Stomach (tissue), 9 donors: ENCODE measurements around the gene PDCD7. TPM values are rescaled to one million over a fixed set of nuclear protein-coding genes. Genes with fewer than 3 reads are reported as not detected.

ENCODE experiments used
- DNase-seq, 2 donors: peaks; one replicate each; pipeline versions ENCODE4 v3.0.0 to v3.0.0-alpha.2; 2013 to 2019
- H3K27ac ChIP-seq, 5 donors: fragments of 200-600 bp in 4 of 5; sonication (generic) in 4 of 5; one replicate each; pipeline ENCODE4 v1.5.1; 2013 to 2019; ENCODE audit warnings: mild to moderate bottlenecking in 1 of 5, moderate library complexity in 1 of 5
- H3K27me3 ChIP-seq, 3 donors: fragments of 200-600 bp; sonication (generic); one replicate each; pipeline ENCODE4 v1.5.1; 2017 to 2019; ENCODE audit warnings: mixed run types in 1 of 3
- H3K36me3 ChIP-seq, 4 donors: fragments of 200-600 bp; sonication (generic); 1 replicate in 3 of 4; 2 replicates in 1 of 4; pipeline ENCODE4 v1.5.1; 2016 to 2019
- H3K4me1 ChIP-seq, 4 donors: fragments of 200-600 bp; sonication (generic); one replicate each; pipeline ENCODE4 v1.5.1; 2016 to 2019
- H3K4me3 ChIP-seq, 4 donors: fragments of 200-600 bp; sonication (generic) in 3 of 4; one replicate each; pipeline ENCODE4 v1.5.1; 2016 to 2019; ENCODE audit warnings: mild to moderate bottlenecking in 1 of 4
- H3K9me3 ChIP-seq, 4 donors: fragments of 200-600 bp; sonication (generic); one replicate each; pipeline ENCODE4 v1.5.1; 2016 to 2019
- EP300 ChIP-seq: sonication (generic); formaldehyde crosslinking; IDR thresholded peaks from one replicate; pipeline ENCODE4 v1.6.1; 2017; ENCODE audit warnings: antibody characterized with exemption
- POLR2A ChIP-seq, 4 donors: fragments of 450-650 bp; IDR thresholded peaks; one replicate each; pipeline ENCODE4 v1.6.1; 2016; ENCODE audit warnings: antibody characterized with exemption in 4 of 4, control low read depth in 2 of 4, mild to moderate bottlenecking in 1 of 4, moderate library complexity in 1 of 4
- POLR2AphosphoS5 ChIP-seq, 3 donors: sonication (generic); formaldehyde crosslinking; IDR thresholded peaks; one replicate each; pipeline ENCODE4 v1.6.1; 2016; ENCODE audit warnings: antibody characterized with exemption in 3 of 3
- WGBS, 5 donors: extraction: QIAGEN DNeasy Blood & Tissue Kit in 3 of 5; methylation state at CpG; one replicate each; pipeline versions ENCODE4 v1.1.5 to v1.1.7; 2013 to 2018; 5-methylcytosine and 5-hydroxymethylcytosine counted together
- intact Hi-C: fragments of 100-400 bp; cut with DNase I; formaldehyde crosslinking; loops from one replicate; pipeline ENCODE4 v1.15.1; 2023; ENCODE audit warnings: low total_unique reads
- polyA plus RNA-seq, 3 donors: library from polyadenylated mRNA; stranded (reverse); fragments of 200-250 nt; gene quantifications; one replicate each; pipeline ENCODE4 v1.2.3, GENCODE V29; 2013
- total RNA-seq, 5 donors: library from RNA; depleted of rRNA; stranded (reverse); fragments of >200 nt; gene quantifications; one replicate each; pipeline versions ENCODE4 v1.1.0 to v1.2.3, GENCODE V29; 2014 to 2016
- TF ChIP-seq, protein P1 (sequence below), 7 experiments: fragments of 450-650 bp in 4 of 7; fragments of 200-600 bp in 3 of 7; sonication (generic) in 3 of 7; IDR thresholded peaks; one replicate each; pipeline ENCODE4 v1.5.1; 2016 to 2019; ENCODE audit warnings: antibody characterized with exemption in 7 of 7, control low read depth in 2 of 7, mild to moderate bottlenecking in 1 of 7
- donor health status: healthy with polysubstance abuse.
- donor health status: Bipolar disorder and iron deficiency.
- donor health status: healthy.

The PDCD7 gene
- total and polyA plus RNA-seq, 8 donors: 10.7 to 127 (median 17.0) TPM

DNA sequence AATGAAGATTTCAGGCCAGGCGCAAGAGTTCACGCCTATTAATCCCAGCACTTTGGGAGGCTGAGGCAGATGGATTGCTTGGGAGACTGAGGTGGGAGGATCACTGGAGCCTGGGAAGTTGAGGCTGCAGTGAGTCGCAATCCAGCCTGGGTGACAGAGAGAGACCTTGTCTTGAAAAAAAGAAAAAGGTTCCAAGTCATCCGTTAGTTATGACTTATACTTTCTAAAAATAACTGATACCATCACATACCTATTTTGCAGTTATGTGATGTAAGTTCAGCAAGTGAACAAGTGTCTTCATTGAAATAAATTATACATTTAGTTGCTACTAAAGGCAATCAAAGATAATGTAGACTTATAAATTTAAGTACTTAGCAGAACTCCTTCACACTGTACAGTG lies 29.4 kb upstream of the PDCD7 start:
- 81 to 88% (median 86%) methylated on average over 4 of the region's 4 CpGs for WGBS, 5 donors
- no peak overlapping the region for H3K27ac ChIP-seq
- no peaks in the 10 kb centered on the region for H3K9me3 ChIP-seq
- H3K27me3 ChIP-seq: no peaks in the 10 kb centered on the region
- TF ChIP-seq, protein P1, sequence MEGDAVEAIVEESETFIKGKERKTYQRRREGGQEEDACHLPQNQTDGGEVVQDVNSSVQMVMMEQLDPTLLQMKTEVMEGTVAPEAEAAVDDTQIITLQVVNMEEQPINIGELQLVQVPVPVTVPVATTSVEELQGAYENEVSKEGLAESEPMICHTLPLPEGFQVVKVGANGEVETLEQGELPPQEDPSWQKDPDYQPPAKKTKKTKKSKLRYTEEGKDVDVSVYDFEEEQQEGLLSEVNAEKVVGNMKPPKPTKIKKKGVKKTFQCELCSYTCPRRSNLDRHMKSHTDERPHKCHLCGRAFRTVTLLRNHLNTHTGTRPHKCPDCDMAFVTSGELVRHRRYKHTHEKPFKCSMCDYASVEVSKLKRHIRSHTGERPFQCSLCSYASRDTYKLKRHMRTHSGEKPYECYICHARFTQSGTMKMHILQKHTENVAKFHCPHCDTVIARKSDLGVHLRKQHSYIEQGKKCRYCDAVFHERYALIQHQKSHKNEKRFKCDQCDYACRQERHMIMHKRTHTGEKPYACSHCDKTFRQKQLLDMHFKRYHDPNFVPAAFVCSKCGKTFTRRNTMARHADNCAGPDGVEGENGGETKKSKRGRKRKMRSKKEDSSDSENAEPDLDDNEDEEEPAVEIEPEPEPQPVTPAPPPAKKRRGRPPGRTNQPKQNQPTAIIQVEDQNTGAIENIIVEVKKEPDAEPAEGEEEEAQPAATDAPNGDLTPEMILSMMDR (IDR thresholded peaks at IDR 0.05): no peak
- TF ChIP-seq POLR2AphosphoS5 (IDR thresholded peaks at IDR 0.05) (no peak), EP300 (no peak), POLR2A (IDR thresholded peaks at IDR 0.05) (no peak)
- H3K4me3 ChIP-seq: no peak overlapping the region
- intact Hi-C loops: no loop called here
- DNase-seq: no peak
- H3K4me1 ChIP-seq: peaks cover 0 to 28% (median 2%) of the 10 kb centered on the region in 4 donors
- H3K36me3 ChIP-seq: peaks cover 15 to 84% (median 71%) of the 10 kb centered on the region in 4 donors

GRCh38 chr15:65156692-65157091 lies 23.1 kb upstream of the PDCD7 start:
- DNase-seq: no peak
- Histone ChIP-seq H3K36me3 (peaks cover 59 to 96% (median 84%) of the 10 kb centered on the region in 4 donors), H3K27ac (no peak overlapping the region), H3K9me3 (no peaks in the 10 kb centered on the region), H3K27me3 (no peaks in the 10 kb centered on the region), H3K4me3 (no peak overlapping the region), H3K4me1 (no peaks in the 10 kb centered on the region)
- TF ChIP-seq, protein P1 (IDR thresholded peaks at IDR 0.05): no peak
- TF ChIP-seq POLR2A (IDR thresholded peaks at IDR 0.05): no peak
- no peak for TF ChIP-seq POLR2AphosphoS5 (IDR thresholded peaks at IDR 0.05)
- TF ChIP-seq EP300: no peak
- intact Hi-C loops: no loop called here
- WGBS, 5 donors: 65 to 77% (median 69%) methylated on average over 5 of the region's 5 CpGs

GRCh38 chr15:65154720-65155119 lies 21.1 kb upstream of the PDCD7 start:
- Histone ChIP-seq H3K27me3 (no peaks in the 10 kb centered on the region), H3K27ac (no peak overlapping the region), H3K4me1 (no peaks in the 10 kb centered on the region), H3K36me3 (peaks cover 60 to 100% (median 94%) of the 10 kb centered on the region in 4 donors), H3K9me3 (no peaks in the 10 kb centered on the region), H3K4me3 (no peak overlapping the region)
- WGBS, 5 donors: 75 to 86% (median 81%) methylated on average over 6 of the region's 6 CpGs
- intact Hi-C loops: no loop called here
- TF ChIP-seq POLR2A (IDR thresholded peaks at IDR 0.05) (no peak), POLR2AphosphoS5 (IDR thresholded peaks at IDR 0.05) (no peak), EP300 (no peak)
- TF ChIP-seq, protein P1 (IDR thresholded peaks at IDR 0.05): no peak
- DNase-seq: no peak

DNA sequence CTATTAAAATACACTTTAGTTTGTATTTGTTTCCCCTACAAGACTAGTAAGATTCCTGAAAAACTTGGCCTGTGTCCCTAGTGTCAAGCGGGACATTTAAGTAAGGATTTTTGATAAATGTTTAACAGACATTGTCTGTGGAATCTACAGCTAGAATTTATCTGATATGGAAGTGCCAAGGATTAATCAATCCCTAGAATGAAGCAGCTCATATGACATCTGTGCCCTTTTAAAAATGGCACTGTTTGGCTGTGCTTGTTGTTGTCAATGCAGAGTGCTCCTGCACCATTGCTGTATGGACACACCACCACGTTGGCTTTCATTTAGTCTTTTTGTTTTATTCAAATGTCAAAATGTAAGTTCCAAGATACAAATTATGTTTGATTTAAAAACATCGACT lies 14.3 kb upstream of the PDCD7 start:
- TF ChIP-seq, protein P1 (IDR thresholded peaks at IDR 0.05): no peak
- TF ChIP-seq EP300 (no peak), POLR2AphosphoS5 (IDR thresholded peaks at IDR 0.05) (no peak), POLR2A (IDR thresholded peaks at IDR 0.05) (no peak)
- no peak for DNase-seq
- Histone ChIP-seq H3K36me3 (peaks cover 43 to 65% (median 61%) of the 10 kb centered on the region in 4 donors), H3K4me1 (no peaks in the 10 kb centered on the region), H3K4me3 (no peak overlapping the region), H3K27ac (no peak overlapping the region), H3K27me3 (no peaks in the 10 kb centered on the region), H3K9me3 (no peaks in the 10 kb centered on the region)
- intact Hi-C loops: no loop called here
- WGBS, 5 donors: 61 to 72% (median 69%) methylated on average over 3 of the region's 3 CpGs
